ENCODE measurements around the gene FAM234B.

Gene FAM234B

DNA sequence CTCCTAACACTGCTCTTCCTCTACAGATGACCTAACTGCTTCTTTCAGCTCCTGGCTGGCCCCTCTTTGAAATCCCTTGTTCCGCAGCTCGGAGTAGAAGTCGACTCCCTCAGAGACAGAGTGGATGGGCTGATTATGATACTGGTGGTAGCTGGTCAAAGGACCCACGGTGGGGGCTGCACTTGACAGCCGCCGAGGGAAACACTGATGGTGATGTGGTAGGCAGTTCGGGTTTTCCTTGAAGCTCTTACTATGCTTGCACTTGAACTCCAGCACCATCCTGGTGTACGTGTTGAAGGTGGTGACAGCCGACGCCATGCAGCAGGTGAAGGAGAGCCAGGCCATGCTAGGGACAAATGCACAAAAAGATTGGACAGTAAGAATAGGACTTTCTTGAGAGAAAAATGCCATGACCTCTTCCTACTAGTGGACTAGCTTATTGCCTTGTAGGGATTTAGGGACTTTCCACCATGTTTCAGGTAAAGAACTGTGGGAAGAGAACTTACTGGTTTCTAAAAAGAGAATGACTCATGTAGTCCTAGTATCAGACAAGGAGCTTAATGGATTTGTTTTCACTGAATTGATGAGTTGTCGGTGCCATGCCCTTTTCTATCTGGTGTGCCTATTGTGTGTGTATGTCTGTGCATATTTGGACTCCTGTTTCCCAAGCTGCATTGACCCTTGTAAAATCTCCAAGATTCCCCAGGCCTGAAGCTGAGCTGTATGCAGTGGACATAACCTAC lies 40.9 kb downstream of the FAM234B start:
- TF ChIP-seq GATA3 (IDR thresholded peaks at IDR 0.05; ENCODE audit: low read depth, low read length), result no peak
- TF ChIP-seq GATA2 (IDR thresholded peaks at IDR 0.05; ENCODE audit: low read depth, low read length), result no peak

GRCh38 chr12:13085968-13086686 lies 41.9 kb downstream of the FAM234B start:
- no peak for TF ChIP-seq GATA3 (IDR thresholded peaks at IDR 0.05; ENCODE audit: low read depth, low read length)
- TF ChIP-seq GATA2 (IDR thresholded peaks at IDR 0.05; ENCODE audit: low read depth, low read length), result no peak

- TF ChIP-seq GATA2 (IDR thresholded peaks at IDR 0.05; ENCODE audit: low read depth, low read length), result no peak
- no peak for TF ChIP-seq GATA3 (IDR thresholded peaks at IDR 0.05; ENCODE audit: low read depth, low read length)
Measured at GRCh38 chr12:13087766-13088165, 43.6 kb downstream of the FAM234B start.

DNA sequence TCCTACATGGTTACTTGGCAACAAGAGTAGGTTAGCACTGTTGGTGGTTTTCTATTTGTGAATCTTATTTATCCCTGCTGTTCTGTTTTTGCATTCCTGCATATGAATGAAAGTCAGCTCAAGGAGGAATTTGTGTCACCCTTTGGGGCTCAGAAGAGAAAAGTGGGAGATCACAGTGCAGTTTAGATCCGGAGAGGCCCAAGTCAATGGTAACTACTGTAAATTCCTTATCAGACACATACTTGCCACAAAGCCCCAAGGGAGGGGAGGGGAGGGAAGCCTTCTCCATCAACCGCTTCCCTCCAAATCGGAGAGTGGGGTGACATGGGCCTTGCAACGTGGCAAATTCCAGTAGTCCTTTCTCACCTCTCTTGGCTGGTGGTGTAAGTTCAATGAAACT lies 44.3 kb downstream of the FAM234B start:
- no peak for TF ChIP-seq GATA3 (IDR thresholded peaks at IDR 0.05; ENCODE audit: low read depth, low read length)
- TF ChIP-seq GATA2 (IDR thresholded peaks at IDR 0.05; ENCODE audit: low read depth, low read length), result no peak

- TF ChIP-seq GATA2 (IDR thresholded peaks at IDR 0.05; ENCODE audit: low read depth, low read length) (no peak), GATA3 (IDR thresholded peaks at IDR 0.05; ENCODE audit: low read depth, low read length) (no peak)
Measured at GRCh38 chr12:13090054-13090453, 45.9 kb downstream of the FAM234B start.

DNA sequence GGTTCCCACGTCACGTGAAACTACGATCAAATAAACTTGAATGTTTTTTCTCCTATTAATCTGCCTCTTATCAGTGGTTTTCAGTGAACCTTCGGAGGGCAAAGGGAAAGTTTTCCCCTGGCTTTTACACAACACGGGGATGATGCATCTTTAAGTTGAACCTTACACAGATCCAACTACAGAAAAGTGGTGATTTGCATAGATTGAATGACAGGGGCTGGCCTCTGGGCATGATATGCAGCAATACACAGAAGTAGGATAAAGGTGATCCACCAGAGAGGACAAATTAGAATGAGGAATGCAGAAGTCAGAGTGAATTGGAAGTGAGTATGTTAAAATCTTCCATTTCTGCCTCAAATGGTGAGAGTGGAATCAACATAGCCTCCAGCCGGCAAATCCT lies 47.7 kb downstream of the FAM234B start:
- TF ChIP-seq GATA2 (IDR thresholded peaks at IDR 0.05; ENCODE audit: low read depth, low read length) (no peak), GATA3 (IDR thresholded peaks at IDR 0.05; ENCODE audit: low read depth, low read length) (no peak)

DNA sequence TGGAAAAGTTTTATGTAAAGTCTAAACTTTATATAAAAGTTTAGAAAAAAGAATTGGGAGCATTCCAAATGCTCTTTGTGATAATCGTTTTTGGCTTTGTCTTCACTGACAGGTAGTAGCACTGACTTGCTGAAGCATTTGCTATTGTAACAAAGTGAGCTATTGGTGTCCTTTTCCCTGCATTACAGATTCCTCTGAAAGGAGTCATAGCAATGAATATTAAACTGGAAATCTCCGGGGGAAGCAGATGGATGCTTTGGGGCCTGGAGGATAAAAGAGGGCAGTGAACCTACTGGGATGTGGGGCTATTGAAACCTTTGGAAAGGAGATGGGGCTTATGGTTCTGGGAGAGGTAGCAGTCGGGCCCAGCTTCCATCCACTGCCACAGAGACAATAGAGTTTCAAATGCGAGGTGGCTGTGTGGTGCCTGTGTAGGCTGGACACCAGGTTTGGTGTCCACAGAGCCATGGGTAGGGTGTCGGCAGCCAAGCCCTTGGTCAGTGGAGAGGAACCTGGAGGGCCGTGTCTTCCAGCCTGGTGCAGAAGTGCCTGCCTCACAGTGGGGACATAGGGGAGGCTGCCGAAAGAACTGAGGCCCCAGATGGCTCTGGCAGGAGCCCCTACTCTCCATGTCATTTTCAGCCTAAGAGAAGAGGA lies 49.1 kb downstream of the FAM234B start:
- no peak for TF ChIP-seq GATA2 (IDR thresholded peaks at IDR 0.05; ENCODE audit: low read depth, low read length)
- no peak for TF ChIP-seq GATA3 (IDR thresholded peaks at IDR 0.05; ENCODE audit: low read depth, low read length)

- TF ChIP-seq GATA2 (IDR thresholded peaks at IDR 0.05; ENCODE audit: low read depth, low read length), result no peak
- TF ChIP-seq GATA3 (IDR thresholded peaks at IDR 0.05; ENCODE audit: low read depth, low read length), result no peak
Measured at GRCh38 chr12:13093848-13094220, 49.7 kb downstream of the FAM234B start.

DNA sequence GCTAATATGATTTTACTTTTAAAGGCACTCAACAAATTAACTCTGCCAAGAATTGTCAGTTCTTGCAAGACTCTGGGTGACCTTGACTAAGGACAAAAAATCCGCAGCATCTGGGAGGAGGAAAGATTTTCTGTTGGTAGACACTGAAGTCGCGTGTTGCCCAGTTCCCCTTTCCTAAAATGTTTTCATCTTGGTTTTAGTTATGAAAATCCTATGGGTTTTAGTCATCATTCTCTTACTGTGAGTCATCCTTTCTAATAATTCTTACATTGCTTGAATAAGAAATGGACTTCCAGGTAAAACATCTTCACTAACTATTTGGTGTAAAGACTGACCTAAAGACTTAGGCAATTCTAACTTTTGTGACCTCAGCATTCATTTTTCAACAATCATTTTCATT lies 50.2 kb downstream of the FAM234B start:
- TF ChIP-seq GATA3 (IDR thresholded peaks at IDR 0.05; ENCODE audit: low read depth, low read length) (no peak), GATA2 (IDR thresholded peaks at IDR 0.05; ENCODE audit: low read depth, low read length) (no peak)

GRCh38 chr12:13095266-13095995 lies 51.2 kb downstream of the FAM234B start:
- TF ChIP-seq GATA2 (IDR thresholded peaks at IDR 0.05; ENCODE audit: low read depth, low read length), result no peak
- no peak for TF ChIP-seq GATA3 (IDR thresholded peaks at IDR 0.05; ENCODE audit: low read depth, low read length)

GRCh38 chr12:13097491-13098011 lies 53.4 kb downstream of the FAM234B start:
- TF ChIP-seq GATA2 (IDR thresholded peaks at IDR 0.05; ENCODE audit: low read depth, low read length) (no peak), GATA3 (IDR thresholded peaks at IDR 0.05; ENCODE audit: low read depth, low read length) (no peak)

- TF ChIP-seq GATA2 (IDR thresholded peaks at IDR 0.05; ENCODE audit: low read depth, low read length) (no peak), GATA3 (IDR thresholded peaks at IDR 0.05; ENCODE audit: low read depth, low read length) (no peak)
Measured at GRCh38 chr12:13099066-13099843, 55.1 kb downstream of the FAM234B start.
